CD14-positive monocyte (primary cell): Measurements from ENCODE around the gene ARMC9. TPM values are rescaled to one million over a fixed set of nuclear protein-coding genes. Genes with fewer than 3 reads are reported as not detected.

Source experiments
- DNase-seq, 3 donors: peaks; one replicate each; pipeline ENCODE4 v3.0.0-alpha.2; 2011 to 2022
- H2AFZ ChIP-seq: 2 replicates; pipeline ENCODE4 v1.6.0; 2012; ENCODE audit warnings: mild to moderate bottlenecking, low read depth, low read length, inconsistent platforms; ENCODE audit not compliant: insufficient read depth, poor library complexity, severe bottlenecking
- H3K27ac ChIP-seq, 2 donors: 1 replicate in 1 of 2; 2 replicates in 1 of 2; pipeline ENCODE4 v1.5.1; 2012 to 2013; ENCODE audit warnings: low read length in 2 of 2, control low read depth in 1 of 2, inconsistent platforms in 1 of 2, low read depth in 1 of 2, mild to moderate bottlenecking in 1 of 2
- H3K27me3 ChIP-seq, 2 donors: one replicate each; pipeline versions ENCODE4 v1.6.0 to v1.6.1; 2011 to 2013; ENCODE audit warnings: low read length in 2 of 2; ENCODE audit not compliant: control insufficient read depth in 2 of 2, insufficient read depth in 2 of 2
- H3K36me3 ChIP-seq, 2 donors: replicated peaks in 1 of 2; 1 replicate in 1 of 2; 2 replicates in 1 of 2; pipeline versions ENCODE4 v1.5.1 to v1.6.1; 2012 to 2013; ENCODE audit warnings: low read length in 2 of 2, control low read depth in 1 of 2, inconsistent platforms in 1 of 2, mild to moderate bottlenecking in 1 of 2; ENCODE audit not compliant: insufficient read depth in 2 of 2, control insufficient read depth in 1 of 2
- H3K4me1 ChIP-seq, 2 donors: 1 replicate in 1 of 2; 2 replicates in 1 of 2; pipeline versions ENCODE4 v1.5.1 to v1.6.1; 2012 to 2013; ENCODE audit warnings: low read length in 2 of 2, control low read depth in 1 of 2, inconsistent platforms in 1 of 2, mild to moderate bottlenecking in 1 of 2, moderate library complexity in 1 of 2; ENCODE audit not compliant: insufficient read depth in 2 of 2, control insufficient read depth in 1 of 2
- H3K4me2 ChIP-seq: replicated peaks from 2 replicates; pipeline ENCODE3; 2012; ENCODE audit warnings: low read length, moderate library complexity, mild to moderate bottlenecking; ENCODE audit not compliant: poor library complexity, severe bottlenecking; ENCODE audit errors: extremely low read depth
- H3K4me3 ChIP-seq, 3 experiments: fragments of 200-600 bp in 1 of 3; sonication (generic) in 1 of 3; replicated peaks in 1 of 3; 1 replicate in 2 of 3; 2 replicates in 1 of 3; pipeline ENCODE4 v1.5.1; 2011 to 2013; ENCODE audit warnings: low read length in 3 of 3, mild to moderate bottlenecking in 3 of 3, control low read depth in 2 of 3, low read depth in 2 of 3, inconsistent platforms in 1 of 3, moderate library complexity in 1 of 3
- H3K79me2 ChIP-seq: 2 replicates; pipeline ENCODE4 v1.6.0; 2012; ENCODE audit warnings: mild to moderate bottlenecking, control low read depth, inconsistent platforms, low read length, moderate library complexity; ENCODE audit not compliant: insufficient read depth
- H3K9ac ChIP-seq: 2 replicates; pipeline ENCODE4 v1.6.0; 2017; ENCODE audit warnings: low read length, mild to moderate bottlenecking; ENCODE audit not compliant: insufficient read depth, poor library complexity, severe bottlenecking
- H3K9me3 ChIP-seq, 2 donors: replicated peaks in 1 of 2; 1 replicate in 1 of 2; 2 replicates in 1 of 2; pipeline versions ENCODE4 v1.5.1 to v1.6.1; 2012 to 2013; ENCODE audit warnings: low read length in 2 of 2, control low read depth in 1 of 2; ENCODE audit not compliant: control insufficient read depth in 1 of 2, insufficient read depth in 1 of 2
- H4K20me1 ChIP-seq: 2 replicates; pipeline ENCODE4 v1.6.0; 2012; ENCODE audit warnings: mild to moderate bottlenecking, low read length, control low read depth, moderate library complexity; ENCODE audit not compliant: insufficient read depth
- H3K27ac Mint-ChIP-seq, 7 donors: one replicate each; pipeline ENCODE4 v1.8.0; 2020; ENCODE audit warnings: mild to moderate bottlenecking in 7 of 7, mixed read lengths in 7 of 7, moderate library complexity in 6 of 7, inconsistent platforms in 2 of 7
- H3K27me3 Mint-ChIP-seq, 3 donors: one replicate each; pipeline ENCODE4 v1.8.0; 2021 to 2022; ENCODE audit warnings: low read depth in 3 of 3, mild to moderate bottlenecking in 3 of 3, mixed read lengths in 3 of 3, moderate library complexity in 3 of 3, inconsistent platforms in 1 of 3
- H3K36me3 Mint-ChIP-seq, 2 donors: one replicate each; pipeline ENCODE4 v1.8.0; 2020; ENCODE audit warnings: mixed read lengths in 2 of 2, inconsistent platforms in 1 of 2, mild to moderate bottlenecking in 1 of 2
- H3K4me1 Mint-ChIP-seq: one replicate; pipeline ENCODE4 v1.8.0; 2020; ENCODE audit warnings: mild to moderate bottlenecking, mixed read lengths
- H3K4me3 Mint-ChIP-seq, 2 donors: one replicate each; pipeline ENCODE4 v1.8.0; 2020; ENCODE audit warnings: mild to moderate bottlenecking in 2 of 2, mixed read lengths in 2 of 2, moderate library complexity in 1 of 2
- H3K9me3 Mint-ChIP-seq, 7 donors: one replicate each; pipeline ENCODE4 v1.8.0; 2020 to 2022; ENCODE audit warnings: mixed read lengths in 7 of 7, mild to moderate bottlenecking in 6 of 7, moderate library complexity in 6 of 7, inconsistent platforms in 2 of 7
- CTCF ChIP-seq: fragments of 200-600 bp; IDR thresholded peaks from one replicate; pipeline ENCODE4 v1.8.0; 2022; ENCODE audit warnings: antibody characterized with exemption, mild to moderate bottlenecking
- WGBS: methylation state at CpG from one replicate; pipeline ENCODE4 v1.1.5; 2013; ENCODE audit warnings: missing lambda C conversion rate; ENCODE audit not compliant: insufficient coverage; 5-methylcytosine and 5-hydroxymethylcytosine counted together
- intact Hi-C, 2 donors: fragments of 100-400 bp; cut with micrococcal nuclease; formaldehyde crosslinking; loops; one replicate each; pipeline versions ENCODE4 v1.15.0 to v1.15.1; 2023
- polyA plus RNA-seq, 3 donors: library from polyadenylated mRNA; depleted of rRNA in 1 of 3; unstranded in 2 of 3; stranded (reverse) in 1 of 3; fragments of 300-500 nt in 2 of 3; fragments of >200 nt in 1 of 3; fragmentation: Illumina TruSeq in 2 of 3; gene quantifications; 1 replicate in 2 of 3; 2 replicates in 1 of 3; pipeline ENCODE4 v1.2.3, GENCODE V29; 2012 to 2021

The ARMC9 gene
- polyA plus RNA-seq, 3 donors, result 0.07 to 0.27 TPM; not detected in 1

GRCh38 chr2:231293163-231293562 lies 94.7 kb downstream of the ARMC9 start:
- no peaks in the 10 kb centered on the region for H3K27me3 ChIP-seq
- H3K9ac ChIP-seq, result no peak overlapping the region
- no peaks in the 10 kb centered on the region for H4K20me1 ChIP-seq
- DNase-seq, result no peak
- Mint-ChIP-seq H3K4me1 (peaks cover 37% of the 10 kb centered on the region), H3K27ac (no peak overlapping the region), H3K9me3 (peaks cover 0 to 2% (median 0%) of the 10 kb centered on the region in 7 donors), H3K27me3 (peaks cover 0 to 3% (median 2%) of the 10 kb centered on the region in 3 donors), H3K4me3 (no peak overlapping the region), H3K36me3 (no peaks in the 10 kb centered on the region)
- no peaks in the 10 kb centered on the region for H3K9me3 ChIP-seq
- no peak for TF ChIP-seq CTCF
- no peak overlapping the region for H3K4me3 ChIP-seq
- H3K4me1 ChIP-seq, result peaks cover 19% of the 10 kb centered on the region in 2 donors
- no peak overlapping the region for H3K4me2 ChIP-seq
- no peaks in the 10 kb centered on the region for H3K79me2 ChIP-seq
- WGBS, result 98% methylated on average over 4 of the region's 4 CpGs
- intact Hi-C loops, result no loop called here
- H3K27ac ChIP-seq, result no peak overlapping the region
- H2AFZ ChIP-seq, result no peak overlapping the region
- H3K36me3 ChIP-seq, result no peaks in the 10 kb centered on the region

- Histone ChIP-seq H3K9ac (no peak overlapping the region), H3K9me3 (no peaks in the 10 kb centered on the region), H4K20me1 (no peaks in the 10 kb centered on the region), H3K79me2 (no peaks in the 10 kb centered on the region), H3K4me1 (peaks cover 25% of the 10 kb centered on the region in 2 donors), H3K4me2 (no peak overlapping the region), H2AFZ (no peak overlapping the region), H3K27me3 (no peaks in the 10 kb centered on the region), H3K36me3 (no peaks in the 10 kb centered on the region), H3K27ac (no peak overlapping the region), H3K4me3 (no peak overlapping the region)
- H3K4me1 Mint-ChIP-seq, result peaks cover 40% of the 10 kb centered on the region
- H3K9me3 Mint-ChIP-seq, result peaks cover 0 to 2% (median 0%) of the 10 kb centered on the region in 7 donors
- intact Hi-C loops, result no loop called here
- H3K36me3 Mint-ChIP-seq, result no peaks in the 10 kb centered on the region
- peak overlapping the region in 3 of 7 donors; percentile 15 to 23 (median 20) for H3K27ac Mint-ChIP-seq
- no peak for DNase-seq
- WGBS, result 97% methylated on average over 6 of the region's 7 CpGs
- no peak overlapping the region for H3K4me3 Mint-ChIP-seq
- H3K27me3 Mint-ChIP-seq, result peaks cover 0 to 3% (median 2%) of the 10 kb centered on the region in 3 donors
- no peak for TF ChIP-seq CTCF
These were observed 95.7 kb downstream of the ARMC9 start for GRCh38 chr2:231294116-231294515.
